Chondrocyte (in vitro differentiated cells): Measurements from ENCODE around the gene PIK3CA. TPM values are rescaled to one million over a fixed set of nuclear protein-coding genes. Genes with fewer than 3 reads are reported as not detected.

Experiments
- DNase-seq: peaks from one replicate; pipeline ENCODE4 v3.0.0; 2021; ENCODE audit warnings: mixed read lengths, low spot score
- H3K27ac Mint-ChIP-seq: one replicate; pipeline ENCODE4 v1.8.0; 2021; ENCODE audit warnings: mild to moderate bottlenecking, moderate library complexity, mixed read lengths; ENCODE audit not compliant: unreplicated experiment
- H3K27me3 Mint-ChIP-seq: 2 replicates; pipeline ENCODE4 v1.8.0; 2021; ENCODE audit warnings: low read depth, mixed read lengths
- H3K36me3 Mint-ChIP-seq: 2 replicates; pipeline ENCODE4 v1.8.0; 2021; ENCODE audit warnings: low read depth, mixed read lengths
- H3K4me1 Mint-ChIP-seq: 2 replicates; pipeline ENCODE4 v1.8.0; 2021; ENCODE audit warnings: low read depth, mild to moderate bottlenecking, mixed read lengths
- H3K4me3 Mint-ChIP-seq: one replicate; pipeline ENCODE4 v1.8.0; 2021; ENCODE audit warnings: mild to moderate bottlenecking, moderate library complexity, mixed read lengths; ENCODE audit not compliant: unreplicated experiment
- H3K9me3 Mint-ChIP-seq: 2 replicates; pipeline ENCODE4 v1.8.0; 2021; ENCODE audit warnings: low read depth, mixed read lengths
- CTCF ChIP-seq: fragments of 200-600 bp; sonication (generic); IDR thresholded peaks from 2 replicates; pipeline ENCODE4 v1.5.0; 2021; ENCODE audit warnings: antibody characterized with exemption, mild to moderate bottlenecking, moderate library complexity
- total RNA-seq: library from RNA; stranded (reverse); gene quantifications from 3 replicates; pipeline ENCODE4 v1.2.1, GENCODE V29; 2021

Gene PIK3CA
- total RNA-seq, 1 donor from 2014 or later = 29.3 TPM

- no peak for TF ChIP-seq CTCF
- H3K36me3 Mint-ChIP-seq = peaks cover 10% of the 10 kb centered on the region
Measured at GRCh38 chr3:179263134-179263533, 115.0 kb downstream of the PIK3CA start.

GRCh38 chr3:179264449-179264848 lies 116.3 kb downstream of the PIK3CA start:
- H3K4me1 Mint-ChIP-seq = peaks cover 18% of the 10 kb centered on the region
- H3K36me3 Mint-ChIP-seq = peaks cover 5% of the 10 kb centered on the region
- no peak for DNase-seq
- no peak for TF ChIP-seq CTCF
- no peaks in the 10 kb centered on the region for H3K27me3 Mint-ChIP-seq
- H3K9me3 Mint-ChIP-seq = peaks cover 15% of the 10 kb centered on the region
- H3K4me3 Mint-ChIP-seq = no peak overlapping the region
- no peak overlapping the region for H3K27ac Mint-ChIP-seq

More at GRCh38 chr3:179263134-179263533, 115.0 kb downstream of the PIK3CA start:
- Mint-ChIP-seq H3K27ac (no peak overlapping the region), H3K4me3 (no peak overlapping the region), H3K9me3 (peaks cover 22% of the 10 kb centered on the region), H3K4me1 (peaks cover 27% of the 10 kb centered on the region), H3K27me3 (no peaks in the 10 kb centered on the region)
- no peak for DNase-seq

GRCh38 chr3:179265092-179265491 lies 116.9 kb downstream of the PIK3CA start:
- peaks cover 12% of the 10 kb centered on the region for H3K4me1 Mint-ChIP-seq
- no peaks in the 10 kb centered on the region for H3K27me3 Mint-ChIP-seq
- no peak for DNase-seq
- peaks cover 5% of the 10 kb centered on the region for H3K36me3 Mint-ChIP-seq
- peaks cover 8% of the 10 kb centered on the region for H3K9me3 Mint-ChIP-seq
- H3K27ac Mint-ChIP-seq = no peak overlapping the region
- H3K4me3 Mint-ChIP-seq = no peak overlapping the region
- no peak for TF ChIP-seq CTCF

GRCh38 chr3:179265875-179266274 lies 117.7 kb downstream of the PIK3CA start:
- H3K27ac Mint-ChIP-seq = no peak overlapping the region
- no peak overlapping the region for H3K4me3 Mint-ChIP-seq
- no peaks in the 10 kb centered on the region for H3K27me3 Mint-ChIP-seq
- no peak for DNase-seq
- H3K36me3 Mint-ChIP-seq = no peaks in the 10 kb centered on the region
- peaks cover 4% of the 10 kb centered on the region for H3K4me1 Mint-ChIP-seq
- peaks cover under 1% of the 10 kb centered on the region for H3K9me3 Mint-ChIP-seq
- no peak for TF ChIP-seq CTCF

- no peaks in the 10 kb centered on the region for H3K4me1 Mint-ChIP-seq
- no peaks in the 10 kb centered on the region for H3K9me3 Mint-ChIP-seq
- DNase-seq = no peak
- no peak overlapping the region for H3K27ac Mint-ChIP-seq
- no peaks in the 10 kb centered on the region for H3K27me3 Mint-ChIP-seq
- no peak for TF ChIP-seq CTCF
- H3K4me3 Mint-ChIP-seq = no peak overlapping the region
- no peaks in the 10 kb centered on the region for H3K36me3 Mint-ChIP-seq
Measured at GRCh38 chr3:179266701-179267211, 118.6 kb downstream of the PIK3CA start.
